Stimulated activated CD8-positive, alpha-beta memory T cell treated with anti-CD3 and anti-CD28 coated beads, Interleukin-7, amount 100 ng/mL, for 4 hours (primary cell): ENCODE data around the gene HENMT1.
"Not testable (repeated sequence)": the region's sequence is repeated elsewhere in the genome, so short reads cannot be mapped to it uniquely, and the experiment has no call there.

Experiments
- DNase-seq, 2 donors: peaks; one replicate each; pipeline ENCODE4 v3.0.0-alpha.2; 2020; ENCODE audit warnings: low read depth in 2 of 2

The HENMT1 gene

DNA sequence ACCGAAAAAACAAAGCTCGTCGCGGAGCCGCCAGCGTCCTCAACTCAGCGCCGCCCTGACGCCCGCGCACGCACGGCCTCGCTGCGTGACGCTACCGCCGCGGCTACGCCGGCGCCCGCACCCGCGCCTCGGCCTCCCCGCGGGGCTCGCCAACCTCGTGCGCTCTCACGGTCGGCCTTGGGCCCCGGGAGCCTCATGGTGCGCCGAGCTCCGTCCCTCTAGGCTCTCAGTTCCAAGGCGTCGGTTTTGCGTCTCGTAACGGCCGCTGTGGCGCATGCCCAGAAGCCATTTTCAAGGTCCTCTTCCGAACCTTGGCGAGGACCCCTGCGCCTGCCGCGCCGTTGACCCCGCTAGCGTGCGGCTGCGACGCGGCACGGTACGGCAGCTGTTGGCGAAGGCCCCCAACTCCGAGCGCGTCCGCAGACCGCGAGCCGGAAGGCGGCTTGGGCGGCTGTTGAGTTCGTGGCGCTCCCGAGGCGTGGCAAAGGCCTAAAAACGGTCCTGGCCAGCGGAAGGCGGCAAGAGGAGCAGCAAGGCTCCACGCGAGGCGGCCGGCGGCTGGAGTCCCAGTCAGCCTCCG, at the start of gene HENMT1:
Gene HENMT1 (minus strand): TSS at position 64 of the 580 bp plus-strand sequence. CDS start 1,209 bp downstream, outside the sequence.
- DNase-seq = peak; percentile 45 to 74

GRCh38 chr1:108708691-108709660, 48.1 kb upstream of the HENMT1 start:
- DNase-seq = peak; percentile 44 to 49

DNA sequence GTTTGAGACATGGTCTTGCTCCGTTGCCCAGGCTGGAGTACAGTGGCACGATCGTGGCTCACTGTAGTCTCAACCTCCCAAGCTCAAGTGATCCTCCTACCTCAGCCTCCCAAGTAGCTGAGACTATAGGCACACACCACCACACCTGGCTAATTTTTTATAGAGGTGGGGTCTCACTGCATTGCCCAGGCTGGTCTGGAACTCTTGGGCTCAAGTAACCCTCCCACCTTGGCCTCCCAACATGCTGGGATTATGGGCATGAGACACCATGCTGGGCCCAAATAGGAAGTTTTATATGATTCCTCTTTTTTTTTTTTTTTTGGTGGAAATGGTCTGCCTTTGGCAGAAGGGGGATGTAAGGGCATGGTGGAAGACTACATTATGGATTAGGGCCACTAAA, 45.8 kb upstream of the HENMT1 start:
- DNase-seq = no peak

GRCh38 chr1:108704496-108704895, 43.6 kb upstream of the HENMT1 start:
- no peak for DNase-seq

- no peak for DNase-seq
Observed at GRCh38 chr1:108703939-108704338, 43.0 kb upstream of the HENMT1 start.

- DNase-seq = not testable (repeated sequence)
Observed at GRCh38 chr1:108702109-108702508, 41.2 kb upstream of the HENMT1 start.

DNA sequence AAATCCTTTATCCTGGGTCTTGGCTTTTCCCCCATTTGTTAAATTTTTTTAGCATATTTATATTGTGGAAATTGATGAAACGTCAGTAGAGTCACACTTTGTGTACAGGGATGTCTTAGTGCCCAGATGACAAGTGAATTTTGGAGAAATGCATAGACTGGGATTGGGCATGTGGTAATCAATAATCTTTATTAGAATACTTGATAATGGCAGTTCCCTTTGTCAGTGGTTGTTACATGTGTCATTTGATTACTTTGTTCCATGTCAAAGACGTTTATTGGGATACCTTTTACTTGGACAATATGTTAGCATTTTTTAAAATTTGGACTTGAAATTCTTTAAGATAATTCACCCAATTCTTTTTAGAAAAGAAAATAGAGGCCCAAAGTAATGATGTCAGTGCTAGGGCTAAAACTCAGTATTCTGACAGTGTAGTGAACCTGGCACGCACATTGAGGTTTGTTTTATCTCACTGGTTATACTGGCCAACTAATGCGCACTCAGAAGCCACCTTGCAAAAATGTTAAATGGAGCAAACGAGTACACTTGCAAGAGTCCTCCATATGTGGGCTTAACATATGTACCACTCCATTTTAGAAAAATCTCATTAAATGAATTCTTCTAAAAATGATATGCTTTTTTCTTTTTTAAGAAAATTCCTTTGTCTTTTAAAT, 40.4 kb upstream of the HENMT1 start:
- DNase-seq = no peak

- DNase-seq = no peak
Observed at GRCh38 chr1:108699375-108700332, 38.8 kb upstream of the HENMT1 start.

DNA sequence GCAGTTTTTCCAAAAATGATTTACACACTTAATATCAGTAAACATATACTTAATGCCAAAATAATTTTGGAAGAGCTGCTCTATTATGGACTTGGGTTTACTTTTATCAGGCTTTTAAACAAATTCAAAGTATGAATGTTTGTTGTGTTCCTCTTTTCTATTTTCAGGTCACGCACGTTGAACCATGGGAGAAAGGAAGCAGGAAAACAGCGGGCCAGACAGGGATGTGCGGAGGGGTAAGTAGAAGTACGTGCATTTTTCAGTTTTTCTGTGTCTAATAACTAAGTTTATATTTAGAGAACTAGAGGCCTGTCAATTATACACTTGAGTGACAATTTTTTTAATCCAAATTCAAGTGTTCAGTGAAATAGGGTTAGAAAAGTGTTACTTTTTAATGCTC, 34.6 kb upstream of the HENMT1 start:
- no peak for DNase-seq

GRCh38 chr1:108692724-108693655, 32.1 kb upstream of the HENMT1 start:
- peak; percentile 63 to 66 for DNase-seq

- peak; percentile 91 to 93 for DNase-seq
Observed at GRCh38 chr1:108691942-108692723, 31.2 kb upstream of the HENMT1 start, which contains the start of gene PRPF38B. TSS of gene PRPF38B (plus strand) at chr1:108692310. CDS start at chr1:108692592, 282 bp downstream.

GRCh38 chr1:108691128-108691941, 30.4 kb upstream of the HENMT1 start:
- no peak for DNase-seq

- DNase-seq = no peak
Observed at GRCh38 chr1:108686614-108687313, 25.9 kb upstream of the HENMT1 start.

GRCh38 chr1:108685529-108685928, 24.6 kb upstream of the HENMT1 start:
- DNase-seq = no peak

- not testable (repeated sequence) for DNase-seq
Observed at GRCh38 chr1:108681701-108682100, 20.8 kb upstream of the HENMT1 start.

GRCh38 chr1:108679586-108680213, 18.8 kb upstream of the HENMT1 start:
- no peak for DNase-seq

GRCh38 chr1:108678706-108679105, 17.8 kb upstream of the HENMT1 start:
- no peak for DNase-seq
